NOMO-1 treated with dmso at 0.1 percent for 144 hours (cell line): ENCODE data around the gene CHD9.

Source experiments
- DNase-seq: peaks from one replicate; lab custom pipeline; 2025; ENCODE audit not compliant: unreplicated experiment; lab: John Stamatoyannopoulos, UW

The CHD9 gene

GRCh38 chr16:53091466-53092211 is 36.8 kb downstream of the CHD9 start:
- peak; percentile 61 for DNase-seq

- no peak for DNase-seq
Observed at GRCh38 chr16:53092284-53092683, 37.5 kb downstream of the CHD9 start.

GRCh38 chr16:53093162-53093744 is 38.5 kb downstream of the CHD9 start:
- DNase-seq, result no peak

GRCh38 chr16:53094013-53094630 is 39.3 kb downstream of the CHD9 start:
- peak; percentile 37 for DNase-seq

GRCh38 chr16:53097190-53097589 is 42.4 kb downstream of the CHD9 start:
- DNase-seq, result no peak

GRCh38 chr16:53098526-53099317 is 43.9 kb downstream of the CHD9 start:
- DNase-seq, result peak; percentile 79

GRCh38 chr16:53099318-53100130 is 44.7 kb downstream of the CHD9 start:
- DNase-seq, result peak; percentile 53

- no peak for DNase-seq
Observed at GRCh38 chr16:53100131-53100748, 45.4 kb downstream of the CHD9 start.

- no peak for DNase-seq
Observed at GRCh38 chr16:53100889-53101288, 46.1 kb downstream of the CHD9 start.

GRCh38 chr16:53103811-53104210 is 49.0 kb downstream of the CHD9 start:
- no peak for DNase-seq

- no peak for DNase-seq
Observed at GRCh38 chr16:53105565-53105964, 50.8 kb downstream of the CHD9 start.

GRCh38 chr16:53111078-53111791 is 56.4 kb downstream of the CHD9 start:
- DNase-seq, result no peak

- no peak for DNase-seq
Observed at GRCh38 chr16:53112015-53112414, 57.2 kb downstream of the CHD9 start.

- DNase-seq, result no peak
Observed at GRCh38 chr16:53115047-53115446, 60.3 kb downstream of the CHD9 start.

- no peak for DNase-seq
Observed at GRCh38 chr16:53115773-53116172, 61.0 kb downstream of the CHD9 start.

- DNase-seq, result no peak
Observed at GRCh38 chr16:53121043-53121620, 66.3 kb downstream of the CHD9 start.

GRCh38 chr16:53121661-53122060 is 66.9 kb downstream of the CHD9 start:
- DNase-seq, result no peak

- no peak for DNase-seq
Observed at GRCh38 chr16:53123747-53124146, 69.0 kb downstream of the CHD9 start.

- DNase-seq, result no peak
Observed at GRCh38 chr16:53126390-53126789, 71.6 kb downstream of the CHD9 start.
